Prostate gland (tissue), 2 donors: Measurements from ENCODE around the gene SCRG1. TPM values are rescaled to one million over a fixed set of nuclear protein-coding genes. Genes with fewer than 3 reads are reported as not detected.

ENCODE experiments used
- DNase-seq: peaks from one replicate; pipeline ENCODE4 v3.0.0-alpha.2; 2019; ENCODE audit warnings: low spot score
- H3K27ac ChIP-seq, 2 donors: fragments of 200-600 bp; sonication (generic); 2 replicates each; pipeline ENCODE4 v1.5.1; 2017 to 2019
- H3K27me3 ChIP-seq: fragments of 200-600 bp; sonication (generic); replicated peaks from 2 replicates; pipeline ENCODE4 v1.5.1; 2019; ENCODE audit not compliant: insufficient read depth
- H3K36me3 ChIP-seq, 2 donors: fragments of 200-600 bp; sonication (generic); 1 replicate in 1 of 2; 2 replicates in 1 of 2; pipeline versions ENCODE4 v1.5.1 to v1.8.1; 2017 to 2019
- H3K4me1 ChIP-seq: fragments of 200-600 bp; sonication (generic); replicated peaks from 2 replicates; pipeline ENCODE4 v1.5.1; 2019
- H3K4me3 ChIP-seq, 2 donors: fragments of 200-600 bp; sonication (generic); 2 replicates each; pipeline ENCODE4 v1.5.1; 2017 to 2019
- H3K9me3 ChIP-seq: fragments of 200-600 bp; sonication (generic); 2 replicates; pipeline ENCODE4 v1.5.1; 2017
- CTCF ChIP-seq, 4 experiments: fragments of 200-600 bp in 2 of 4; fragments of 450-650 bp in 2 of 4; sonication (generic) in 2 of 4; IDR thresholded peaks; 1 replicate in 3 of 4; 2 replicates in 1 of 4; pipeline ENCODE4 v1.5.1; 2016 to 2019; ENCODE audit warnings: antibody characterized with exemption in 4 of 4, mild to moderate bottlenecking in 2 of 4, moderate library complexity in 2 of 4
- POLR2A ChIP-seq: fragments of 450-650 bp; IDR thresholded peaks from one replicate; pipeline ENCODE4 v1.6.1; 2016; ENCODE audit warnings: antibody characterized with exemption, mild to moderate bottlenecking
- POLR2AphosphoS5 ChIP-seq: sonication (generic); formaldehyde crosslinking; IDR thresholded peaks from one replicate; pipeline ENCODE4 v1.6.1; 2017; ENCODE audit warnings: antibody characterized with exemption
- WGBS: methylation state at CpG from one replicate; pipeline ENCODE4 v1.1.5; 2018; 5-methylcytosine and 5-hydroxymethylcytosine counted together
- intact Hi-C: fragments of 100-400 bp; cut with DNase I; formaldehyde crosslinking; loops from one replicate; pipeline ENCODE4 v1.14.2; 2022
- total RNA-seq, 2 donors: library from RNA; depleted of rRNA; stranded (reverse); fragments of >200 nt; gene quantifications; one replicate each; pipeline ENCODE4 v1.1.0, GENCODE V29; 2016

Gene SCRG1
- total RNA-seq, 2 donors from 2014 or later, result 0.14 to 15.1 TPM

- Histone ChIP-seq H3K4me3 (no peak overlapping the region), H3K4me1 (no peaks in the 10 kb centered on the region), H3K27me3 (no peaks in the 10 kb centered on the region), H3K9me3 (no peaks in the 10 kb centered on the region), H3K27ac (no peak overlapping the region), H3K36me3 (no peaks in the 10 kb centered on the region)
- 96% methylated on average over 3 of the region's 3 CpGs for WGBS
- DNase-seq, result no peak
- TF ChIP-seq POLR2AphosphoS5, result no peak
- no peak for TF ChIP-seq CTCF (IDR thresholded peaks at IDR 0.05)
- TF ChIP-seq POLR2A, result no peak
- intact Hi-C loops, result no loop called here
These were observed 19.0 kb downstream of the SCRG1 start for GRCh38 chr4:173379929-173380328.

GRCh38 chr4:173374588-173374987, 24.3 kb downstream of the SCRG1 start:
- intact Hi-C loops, result no loop called here

GRCh38 chr4:173371292-173372192, 27.4 kb downstream of the SCRG1 start:
- H3K4me3 ChIP-seq, result peak overlapping the region; percentile 81 to 92
- H3K36me3 ChIP-seq, result no peaks in the 10 kb centered on the region
- TF ChIP-seq CTCF (IDR thresholded peaks at IDR 0.05) (no peak), POLR2AphosphoS5 (peak; percentile 74), POLR2A (peak; percentile 36)
- H3K27me3 ChIP-seq, result no peaks in the 10 kb centered on the region
- whole genome bisulfite sequencing, result under 1% methylated on average over 57 of the region's 68 CpGs
- intact Hi-C loops, result no loop called here
- peak overlapping the region; percentile 88 to 97 for H3K27ac ChIP-seq
- H3K9me3 ChIP-seq, result no peaks in the 10 kb centered on the region
- no peaks in the 10 kb centered on the region for H3K4me1 ChIP-seq
- DNase-seq, result peak; percentile 71

More at GRCh38 chr4:173374588-173374987, 24.3 kb downstream of the SCRG1 start:
- DNase-seq, result no peak
- no peaks in the 10 kb centered on the region for H3K9me3 ChIP-seq
- no peaks in the 10 kb centered on the region for H3K36me3 ChIP-seq
- no peak overlapping the region for H3K4me3 ChIP-seq
- no peak for TF ChIP-seq POLR2A
- TF ChIP-seq POLR2AphosphoS5, result no peak
- TF ChIP-seq CTCF (IDR thresholded peaks at IDR 0.05), result no peak
- H3K27me3 ChIP-seq, result no peaks in the 10 kb centered on the region
- H3K4me1 ChIP-seq, result no peaks in the 10 kb centered on the region
- 94% methylated on average over 2 of the region's 2 CpGs for WGBS
- H3K27ac ChIP-seq, result no peak overlapping the region

GRCh38 chr4:173370477-173371291, 28.2 kb downstream of the SCRG1 start, which contains the start of gene SAP30:
Gene SAP30, plus strand, starts transcription at chr4:173370954. Its CDS starts 229 bp downstream, at chr4:173371183.
- Histone ChIP-seq H3K4me3 (peak within 1 kb of the TSS; percentile 81 to 92), H3K9me3 (no peaks in the 10 kb centered on the region), H3K27ac (peak within 1 kb of the TSS; percentile 94 to 97), H3K4me1 (no peaks in the 10 kb centered on the region), H3K36me3 (no peaks in the 10 kb centered on the region), H3K27me3 (no peaks in the 10 kb centered on the region)
- WGBS, result under 1% methylated on average over 58 of the region's 72 CpGs
- TF ChIP-seq POLR2AphosphoS5, result peak; percentile 95
- TF ChIP-seq CTCF (IDR thresholded peaks at IDR 0.05), result peak in 1 of 4 experiments; percentile 17
- peak; percentile 99 for TF ChIP-seq POLR2A
- peak; percentile 98 for DNase-seq
- intact Hi-C loops, result loop anchor here (1.0 kb wide), 1 partner anchor 36 kb away; the partner anchor contains the start of gene HMGB2
